Stimulated activated naive CD4-positive, alpha-beta T cell (primary cell): Measurements from ENCODE around the gene CHST15.
A peak's percentile ranks its signal among the peaks of the same experiment; 100 is the strongest.
"Not testable (repeated sequence)": the region's sequence is repeated elsewhere in the genome, so short reads cannot be mapped to it uniquely, and the experiment has no call there.

Experiments
- DNase-seq, 6 experiments: peaks; one replicate each; lab custom pipeline; 2025; lab: John Stamatoyannopoulos, UW

The CHST15 gene

GRCh38 chr10:124043310-124044142 lies 49.9 kb downstream of the CHST15 start:
- peak in 1 of 6 experiments; percentile 4 for DNase-seq

GRCh38 chr10:124042656-124043309 lies 50.6 kb downstream of the CHST15 start:
- DNase-seq = no peak

- DNase-seq = no peak
Measured at GRCh38 chr10:124041675-124042445, 51.5 kb downstream of the CHST15 start.

GRCh38 chr10:124040451-124041188 lies 52.8 kb downstream of the CHST15 start:
- no peak for DNase-seq

- no peak for DNase-seq
Measured at GRCh38 chr10:124039483-124040013, 53.9 kb downstream of the CHST15 start.

GRCh38 chr10:124037784-124038183 lies 55.6 kb downstream of the CHST15 start:
- no peak for DNase-seq

GRCh38 chr10:124037286-124037685 lies 56.1 kb downstream of the CHST15 start:
- no peak for DNase-seq

GRCh38 chr10:124036746-124037145 lies 56.7 kb downstream of the CHST15 start:
- DNase-seq = no peak

GRCh38 chr10:124035928-124036558 lies 57.4 kb downstream of the CHST15 start:
- no peak for DNase-seq

- DNase-seq = no peak
Measured at GRCh38 chr10:124035306-124035927, 58.0 kb downstream of the CHST15 start.

GRCh38 chr10:124034576-124035305 lies 58.7 kb downstream of the CHST15 start:
- DNase-seq = not testable (repeated sequence)

- DNase-seq = no peak
Measured at GRCh38 chr10:124033887-124034218, 59.5 kb downstream of the CHST15 start.

GRCh38 chr10:124032971-124033886 lies 60.2 kb downstream of the CHST15 start:
- DNase-seq = no peak

GRCh38 chr10:124032087-124032935 lies 61.1 kb downstream of the CHST15 start:
- no peak for DNase-seq

GRCh38 chr10:124030492-124031110 lies 62.8 kb downstream of the CHST15 start:
- DNase-seq = no peak

- DNase-seq = no peak
Measured at GRCh38 chr10:124030061-124030460, 63.3 kb downstream of the CHST15 start.

GRCh38 chr10:124029559-124029958 lies 63.8 kb downstream of the CHST15 start:
- no peak for DNase-seq
